ENCODE measurements around the gene FETUB.

DNA sequence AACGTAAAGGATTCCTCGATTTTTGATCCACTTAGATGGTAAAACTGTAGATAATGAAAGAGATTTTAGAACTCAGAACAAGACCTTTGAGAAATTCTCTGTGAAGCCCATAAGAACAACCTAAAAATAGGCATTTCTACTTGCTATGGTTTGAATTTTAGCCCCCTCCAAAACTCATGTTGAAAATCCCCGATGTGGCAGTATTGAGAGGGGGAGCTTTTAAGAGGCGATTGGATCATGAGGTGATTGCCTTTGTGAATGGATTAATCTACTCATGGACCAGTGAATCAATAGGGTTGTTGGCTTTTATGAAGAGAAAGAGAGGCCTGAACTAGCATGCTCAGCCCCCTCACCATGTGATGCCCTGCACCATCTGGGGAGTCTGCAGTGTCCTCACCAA lies 47.5 kb upstream of the FETUB start:
- TF ChIP-seq, protein P1, sequence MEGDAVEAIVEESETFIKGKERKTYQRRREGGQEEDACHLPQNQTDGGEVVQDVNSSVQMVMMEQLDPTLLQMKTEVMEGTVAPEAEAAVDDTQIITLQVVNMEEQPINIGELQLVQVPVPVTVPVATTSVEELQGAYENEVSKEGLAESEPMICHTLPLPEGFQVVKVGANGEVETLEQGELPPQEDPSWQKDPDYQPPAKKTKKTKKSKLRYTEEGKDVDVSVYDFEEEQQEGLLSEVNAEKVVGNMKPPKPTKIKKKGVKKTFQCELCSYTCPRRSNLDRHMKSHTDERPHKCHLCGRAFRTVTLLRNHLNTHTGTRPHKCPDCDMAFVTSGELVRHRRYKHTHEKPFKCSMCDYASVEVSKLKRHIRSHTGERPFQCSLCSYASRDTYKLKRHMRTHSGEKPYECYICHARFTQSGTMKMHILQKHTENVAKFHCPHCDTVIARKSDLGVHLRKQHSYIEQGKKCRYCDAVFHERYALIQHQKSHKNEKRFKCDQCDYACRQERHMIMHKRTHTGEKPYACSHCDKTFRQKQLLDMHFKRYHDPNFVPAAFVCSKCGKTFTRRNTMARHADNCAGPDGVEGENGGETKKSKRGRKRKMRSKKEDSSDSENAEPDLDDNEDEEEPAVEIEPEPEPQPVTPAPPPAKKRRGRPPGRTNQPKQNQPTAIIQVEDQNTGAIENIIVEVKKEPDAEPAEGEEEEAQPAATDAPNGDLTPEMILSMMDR (IDR thresholded peaks at IDR 0.05; ENCODE audit: control extremely low read depth in 1 of 3, insufficient read depth in 1 of 3, low read depth in 1 of 3, low read length in 3 of 3), result no peak
- TF ChIP-seq, protein P2, sequence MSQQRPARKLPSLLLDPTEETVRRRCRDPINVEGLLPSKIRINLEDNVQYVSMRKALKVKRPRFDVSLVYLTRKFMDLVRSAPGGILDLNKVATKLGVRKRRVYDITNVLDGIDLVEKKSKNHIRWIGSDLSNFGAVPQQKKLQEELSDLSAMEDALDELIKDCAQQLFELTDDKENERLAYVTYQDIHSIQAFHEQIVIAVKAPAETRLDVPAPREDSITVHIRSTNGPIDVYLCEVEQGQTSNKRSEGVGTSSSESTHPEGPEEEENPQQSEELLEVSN (IDR thresholded peaks at IDR 0.05), result no peak
- TF ChIP-seq ASH2L (IDR thresholded peaks at IDR 0.05; ENCODE audit: low read length) (no peak), EZH2 (IDR thresholded peaks at IDR 0.05; ENCODE audit: low read depth, low read length, severe bottlenecking) (no peak), EP300 (IDR thresholded peaks at IDR 0.05; ENCODE audit: borderline replicate concordance in 1 of 2, low read depth in 2 of 2, low read length in 2 of 2) (no peak)
